Activated CD4-positive, alpha-beta T cell treated with anti-CD3 and anti-CD28 coated beads, Interleukin-2, Interleukin-4, amounts not matched to agents 100 ng/mL and 50 ng/mL, durations not matched to agents 16 hours and 8 hours (primary cell): ENCODE results near the gene WWC1.
A peak's percentile ranks its signal among the peaks of the same experiment; 100 is the strongest.

Experiments
- DNase-seq: peaks from one replicate; pipeline ENCODE4 v3.0.0-alpha.2; 2020; ENCODE audit warnings: low spot score

Gene WWC1

GRCh38 chr5:168443950-168444700 lies 152.7 kb downstream of the WWC1 start:
- no peak for DNase-seq

GRCh38 chr5:168446983-168447619 lies 155.7 kb downstream of the WWC1 start:
- no peak for DNase-seq

GRCh38 chr5:168447808-168448207 lies 156.4 kb downstream of the WWC1 start:
- DNase-seq, result no peak

GRCh38 chr5:168449166-168449565 lies 157.7 kb downstream of the WWC1 start:
- no peak for DNase-seq

GRCh38 chr5:168451565-168451964 lies 160.1 kb downstream of the WWC1 start:
- no peak for DNase-seq

- DNase-seq, result no peak
These were observed 163.8 kb downstream of the WWC1 start for GRCh38 chr5:168455201-168455600.

- no peak for DNase-seq
These were observed 166.1 kb downstream of the WWC1 start for GRCh38 chr5:168457542-168457941.

- DNase-seq, result no peak
These were observed 169.2 kb downstream of the WWC1 start for GRCh38 chr5:168460606-168461005.

- DNase-seq, result no peak
These were observed 171.6 kb downstream of the WWC1 start for GRCh38 chr5:168463081-168463480.

- DNase-seq, result no peak
These were observed 172.8 kb downstream of the WWC1 start for GRCh38 chr5:168464214-168464613.

GRCh38 chr5:168464641-168465040 lies 173.2 kb downstream of the WWC1 start:
- DNase-seq, result no peak

- DNase-seq, result no peak
These were observed 176.4 kb downstream of the WWC1 start for GRCh38 chr5:168467755-168468330.

- no peak for DNase-seq
These were observed 177.4 kb downstream of the WWC1 start for GRCh38 chr5:168468836-168469235.

GRCh38 chr5:168469816-168470215 lies 178.4 kb downstream of the WWC1 start:
- no peak for DNase-seq

GRCh38 chr5:168471785-168472184 lies 180.3 kb downstream of the WWC1 start:
- no peak for DNase-seq

- DNase-seq, result no peak
These were observed 180.9 kb downstream of the WWC1 start for GRCh38 chr5:168472329-168472728.

GRCh38 chr5:168474319-168474718 lies 182.9 kb downstream of the WWC1 start:
- DNase-seq, result no peak

GRCh38 chr5:168477060-168477459 lies 185.6 kb downstream of the WWC1 start:
- DNase-seq, result no peak

- no peak for DNase-seq
These were observed 187.7 kb downstream of the WWC1 start for GRCh38 chr5:168479166-168479565.

GRCh38 chr5:168480601-168481000 lies 189.2 kb downstream of the WWC1 start:
- no peak for DNase-seq

- peak; percentile 15 for DNase-seq
These were observed 189.9 kb downstream of the WWC1 start for GRCh38 chr5:168481330-168481788.

GRCh38 chr5:168482361-168482760 lies 190.9 kb downstream of the WWC1 start:
- DNase-seq, result no peak

GRCh38 chr5:168486136-168486879 lies 194.9 kb downstream of the WWC1 start, which contains the start of gene RARS1:
TSS of gene RARS1 (plus strand) at chr5:168486471. CDS start at chr5:168486499, 28 bp downstream.
- DNase-seq, result peak; percentile 93
